Keratinocyte (primary cell): ENCODE results near the gene CTIF. TPM values are rescaled to one million over a fixed set of nuclear protein-coding genes. Genes with fewer than 3 reads are reported as not detected.

Experiments used
- DNase-seq: peaks from one replicate; pipeline ENCODE4 v3.0.0-alpha.2; 2011; ENCODE audit warnings: low read depth, missing footprints, low spot score
- FAIRE-seq: peaks from 2 replicates; lab custom pipeline; 2011; peaks lifted over from hg19 to GRCh38; lab: Jason Lieb, UNC
- H2AFZ ChIP-seq: 2 replicates; pipeline ENCODE4 v1.6.0; 2012; ENCODE audit warnings: low read length, control low read depth, inconsistent platforms; ENCODE audit not compliant: control insufficient read depth
- H3K27ac ChIP-seq: 2 replicates; pipeline ENCODE4 v1.5.1; 2011; ENCODE audit warnings: low read length; ENCODE audit not compliant: control insufficient read depth, insufficient read depth
- H3K27me3 ChIP-seq: 3 replicates; pipeline ENCODE4 v1.6.0; 2011; ENCODE audit warnings: low read length; ENCODE audit not compliant: control insufficient read depth, insufficient read depth; ENCODE audit errors: extremely low read depth
- H3K36me3 ChIP-seq, 2 experiments: 2 replicates in 1 of 2; 3 replicates in 1 of 2; pipeline ENCODE4 v1.5.1; 2011; ENCODE audit warnings: low read length in 2 of 2, mild to moderate bottlenecking in 1 of 2; ENCODE audit not compliant: control insufficient read depth in 2 of 2, insufficient read depth in 2 of 2; ENCODE audit errors: extremely low read depth in 1 of 2
- H3K4me1 ChIP-seq: 3 replicates; pipeline ENCODE4 v1.5.1; 2011; ENCODE audit warnings: low read length; ENCODE audit not compliant: control insufficient read depth, insufficient read depth; ENCODE audit errors: extremely low read depth
- H3K4me2 ChIP-seq: 3 replicates; pipeline ENCODE4 v1.6.0; 2011; ENCODE audit warnings: low read depth, low read length; ENCODE audit not compliant: control insufficient read depth, insufficient read depth; ENCODE audit errors: extremely low read depth
- H3K4me3 ChIP-seq, 3 experiments: fragments of 200-600 bp in 1 of 3; sonication (generic) in 1 of 3; 2 replicates in 2 of 3; 3 replicates in 1 of 3; pipeline ENCODE4 v1.5.1; 2011 to 2016; ENCODE audit warnings: low read length in 3 of 3, mild to moderate bottlenecking in 3 of 3, control low read depth in 2 of 3, inconsistent platforms in 1 of 3, low read depth in 1 of 3, mixed read lengths in 1 of 3, mixed run types in 1 of 3, moderate library complexity in 1 of 3; ENCODE audit not compliant: control insufficient read depth in 2 of 3, insufficient read depth in 2 of 3; ENCODE audit errors: extremely low read depth in 1 of 3
- H3K79me2 ChIP-seq: 2 replicates; pipeline ENCODE4 v1.6.0; 2012; ENCODE audit warnings: low read length; ENCODE audit not compliant: control insufficient read depth, insufficient read depth
- H3K9ac ChIP-seq: 3 replicates; pipeline ENCODE4 v1.6.0; 2011; ENCODE audit warnings: low read length; ENCODE audit not compliant: control insufficient read depth, insufficient read depth; ENCODE audit errors: extremely low read depth
- H3K9me1 ChIP-seq: 3 replicates; pipeline ENCODE4 v1.6.0; 2011; ENCODE audit warnings: low read length; ENCODE audit not compliant: control insufficient read depth, insufficient read depth; ENCODE audit errors: extremely low read depth
- H3K9me3 ChIP-seq: 2 replicates; pipeline ENCODE4 v1.5.1; 2012; ENCODE audit warnings: low read depth, low read length; ENCODE audit not compliant: control insufficient read depth
- H4K20me1 ChIP-seq: 3 replicates; pipeline ENCODE4 v1.6.0; 2011; ENCODE audit warnings: low read length; ENCODE audit not compliant: control insufficient read depth, insufficient read depth; ENCODE audit errors: extremely low read depth
- CTCF ChIP-seq, 3 experiments: IDR thresholded peaks in 1 of 3; conservative IDR thresholded peaks in 1 of 3; optimal IDR thresholded peaks in 1 of 3; 2 replicates in 2 of 3; 3 replicates in 1 of 3; pipeline versions ENCODE3 to v1.5.1; 2011; ENCODE audit warnings: low read length in 3 of 3, mild to moderate bottlenecking in 3 of 3, moderate library complexity in 2 of 3, control low read depth in 1 of 3, inconsistent platforms in 1 of 3; ENCODE audit not compliant: insufficient read depth in 2 of 3; ENCODE audit errors: extremely low read depth in 1 of 3
- EZH2 ChIP-seq: IDR thresholded peaks from one replicate; pipeline ENCODE4 v1.6.1; 2012; ENCODE audit warnings: inconsistent platforms, mild to moderate bottlenecking, low read length, moderate library complexity
- dilution Hi-C: fragments of 300-500 bp; cut with MboI; formaldehyde crosslinking; loops from one replicate; pipeline ENCODE4 v1.7.0; 2020; ENCODE audit warnings: low sequenced_read_pairs; ENCODE audit not compliant: extremely low pct_ligation_motif_present
- polyA plus RNA-seq, 5 experiments: library from polyadenylated mRNA; depleted of rRNA in 3 of 5; stranded (reverse) in 3 of 5; stranded (forward) in 1 of 5; unstranded in 1 of 5; fragments of >200 nt; gene quantifications; 1 replicate in 1 of 5; 2 replicates in 3 of 5; 3 replicates in 1 of 5; pipeline versions ENCODE4 v1.2.1 to v1.2.3, GENCODE V29; 2011 to 2012; ENCODE audit warnings: missing spikeins in 2 of 5, low read depth in 1 of 5, low replicate concordance in 1 of 5

Gene CTIF
- polyA plus RNA-seq, 1 donor (not counting 4 experiments of a cell fraction or from before 2014, with no cell fraction given) = 15.0 TPM

- H3K27me3 ChIP-seq = no peaks in the 10 kb centered on the region
- no peak overlapping the region for H3K9ac ChIP-seq
- TF ChIP-seq CTCF (optimal IDR thresholded peaks at IDR 0.05 in 1 of 3, IDR thresholded peaks at IDR 0.05 in 1 of 3, conservative IDR thresholded peaks at IDR 0.05 in 1 of 3; ENCODE audit: extremely low read depth in 1 of 3, insufficient read depth in 2 of 3, low read length in 3 of 3) = no peak
- TF ChIP-seq EZH2 = no peak
- no peak overlapping the region for H3K4me2 ChIP-seq
- FAIRE-seq (no peak), DNase-seq (no peak)
- H3K4me1 ChIP-seq = peaks cover 10% of the 10 kb centered on the region
- no peak overlapping the region for H2AFZ ChIP-seq
- no peaks in the 10 kb centered on the region for H3K9me1 ChIP-seq
- no peaks in the 10 kb centered on the region for H3K9me3 ChIP-seq
- H3K4me3 ChIP-seq = no peak overlapping the region
- dilution Hi-C loops = no loop called here
- H4K20me1 ChIP-seq = no peaks in the 10 kb centered on the region
- no peaks in the 10 kb centered on the region for H3K36me3 ChIP-seq
- no peaks in the 10 kb centered on the region for H3K79me2 ChIP-seq
- H3K27ac ChIP-seq = no peak overlapping the region
These were observed 335.4 kb downstream of the CTIF start for GRCh38 chr18:48874233-48874632.

GRCh38 chr18:48874701-48875162 is 335.9 kb downstream of the CTIF start:
- TF ChIP-seq EZH2 = no peak
- Histone ChIP-seq H2AFZ (no peak overlapping the region), H3K4me2 (no peak overlapping the region), H3K4me3 (no peak overlapping the region), H3K27me3 (no peaks in the 10 kb centered on the region), H3K9ac (no peak overlapping the region), H3K4me1 (peaks cover 13% of the 10 kb centered on the region), H3K36me3 (no peaks in the 10 kb centered on the region), H3K9me1 (no peaks in the 10 kb centered on the region), H3K9me3 (no peaks in the 10 kb centered on the region), H3K27ac (no peak overlapping the region), H3K79me2 (no peaks in the 10 kb centered on the region), H4K20me1 (no peaks in the 10 kb centered on the region)
- no peak for DNase-seq
- dilution Hi-C loops = no loop called here
- no peak for FAIRE-seq

DNA sequence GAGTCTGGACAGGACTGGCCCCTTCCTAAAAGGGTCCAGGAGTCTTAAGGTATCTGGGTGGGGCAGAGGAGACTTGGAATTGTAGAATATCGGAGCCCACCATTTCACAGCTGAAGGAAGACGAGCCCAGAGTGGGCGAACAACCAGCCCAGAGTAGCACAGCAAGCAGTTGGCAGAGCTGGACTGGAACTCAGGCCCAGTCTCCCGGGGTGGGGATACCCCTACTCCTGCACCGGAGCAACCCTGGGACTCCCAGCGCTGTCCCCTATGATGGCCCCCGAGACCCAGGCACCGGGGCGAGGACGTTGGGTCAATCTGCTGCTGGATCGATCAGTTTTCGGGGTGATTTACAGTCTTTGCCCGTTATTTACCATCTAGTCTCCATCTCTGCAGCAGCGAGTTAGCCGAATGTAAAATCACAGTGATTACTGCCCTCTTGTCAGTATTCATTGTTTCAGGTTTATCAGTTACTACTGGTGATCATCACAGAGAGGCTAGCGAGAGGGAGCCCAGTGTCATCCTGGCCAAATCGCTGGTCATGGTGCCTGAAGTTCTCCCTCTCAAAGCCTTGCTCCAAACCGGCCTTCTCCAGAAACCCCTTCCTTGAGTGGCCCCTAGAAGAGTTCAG is 336.6 kb downstream of the CTIF start:
- no peak overlapping the region for H3K4me2 ChIP-seq
- no peaks in the 10 kb centered on the region for H3K9me1 ChIP-seq
- no peak overlapping the region for H2AFZ ChIP-seq
- no peaks in the 10 kb centered on the region for H3K9me3 ChIP-seq
- no peak for FAIRE-seq
- dilution Hi-C loops = no loop called here
- H3K79me2 ChIP-seq = no peaks in the 10 kb centered on the region
- H4K20me1 ChIP-seq = no peaks in the 10 kb centered on the region
- no peak overlapping the region for H3K4me3 ChIP-seq
- H3K27ac ChIP-seq = no peak overlapping the region
- TF ChIP-seq CTCF (optimal IDR thresholded peaks at IDR 0.05 in 1 of 3, IDR thresholded peaks at IDR 0.05 in 1 of 3, conservative IDR thresholded peaks at IDR 0.05 in 1 of 3; ENCODE audit: extremely low read depth in 1 of 3, insufficient read depth in 2 of 3, low read length in 3 of 3) (no peak), EZH2 (no peak)
- H3K27me3 ChIP-seq = no peaks in the 10 kb centered on the region
- no peaks in the 10 kb centered on the region for H3K36me3 ChIP-seq
- H3K4me1 ChIP-seq = peaks cover 13% of the 10 kb centered on the region
- no peak for DNase-seq
- H3K9ac ChIP-seq = no peak overlapping the region
